ENCODE measurements around the gene RNGTT. TPM values are rescaled to one million over a fixed set of nuclear protein-coding genes. Genes with fewer than 3 reads are reported as not detected.

The RNGTT gene
- total and polyA plus RNA-seq, 8 donors = 1.8 to 31.6 (median 5.8) TPM

- Histone ChIP-seq H3K4me1 (no peaks in the 10 kb centered on the region), H3K27me3 (no peaks in the 10 kb centered on the region), H3K9me3 (peaks cover 0 to 11% (median 7%) of the 10 kb centered on the region in 4 donors), H3K36me3 (no peaks in the 10 kb centered on the region), H3K4me3 (no peak overlapping the region), H3K27ac (no peak overlapping the region)
- WGBS, 5 donors = 75 to 83% (median 77%) methylated on average over 5 of the region's 5 CpGs
- no peak for DNase-seq
- TF ChIP-seq EP300 (IDR thresholded peaks at IDR 0.05) = no peak
- no peak for TF ChIP-seq POLR2A (IDR thresholded peaks at IDR 0.05)
- no peak for TF ChIP-seq POLR2AphosphoS5 (IDR thresholded peaks at IDR 0.05)
- no peak for TF ChIP-seq CTCF (IDR thresholded peaks at IDR 0.05)
- intact Hi-C loops (cut with DNase I; ENCODE audit: low total_unique reads) = no loop called here
Observed at GRCh38 chr6:88574651-88575050, 388.8 kb downstream of the RNGTT start.

- 59 to 71% (median 63%) methylated on average over 8 to 9 of the region's 9 CpGs for WGBS, 5 donors
- Histone ChIP-seq H3K4me3 (no peak overlapping the region), H3K9me3 (peaks cover 0 to 11% (median 9%) of the 10 kb centered on the region in 4 donors), H3K27me3 (no peaks in the 10 kb centered on the region), H3K4me1 (no peaks in the 10 kb centered on the region), H3K36me3 (no peaks in the 10 kb centered on the region), H3K27ac (no peak overlapping the region)
- intact Hi-C loops (cut with DNase I; ENCODE audit: low total_unique reads) = no loop called here
- TF ChIP-seq POLR2AphosphoS5 (IDR thresholded peaks at IDR 0.05) = no peak
- TF ChIP-seq POLR2A (IDR thresholded peaks at IDR 0.05) = no peak
- TF ChIP-seq EP300 (IDR thresholded peaks at IDR 0.05) = no peak
- no peak for TF ChIP-seq CTCF (IDR thresholded peaks at IDR 0.05)
- DNase-seq = no peak
Observed at GRCh38 chr6:88574031-88574430, 389.4 kb downstream of the RNGTT start.

- Histone ChIP-seq H3K4me3 (no peak overlapping the region), H3K27me3 (no peaks in the 10 kb centered on the region), H3K27ac (no peak overlapping the region), H3K9me3 (peaks cover 0 to 12% (median 9%) of the 10 kb centered on the region in 4 donors), H3K36me3 (no peaks in the 10 kb centered on the region), H3K4me1 (no peaks in the 10 kb centered on the region)
- intact Hi-C loops (cut with DNase I; ENCODE audit: low total_unique reads) = no loop called here
- TF ChIP-seq EP300 (IDR thresholded peaks at IDR 0.05) (no peak), POLR2A (IDR thresholded peaks at IDR 0.05) (no peak), POLR2AphosphoS5 (IDR thresholded peaks at IDR 0.05) (no peak), CTCF (IDR thresholded peaks at IDR 0.05) (no peak)
- DNase-seq = no peak
- 61 to 100% (median 66%) methylated on average over 1 to 3 of the region's 3 CpGs for WGBS, 5 donors
Observed at GRCh38 chr6:88573561-88573960, 389.9 kb downstream of the RNGTT start.

GRCh38 chr6:88572449-88573139, 390.8 kb downstream of the RNGTT start:
- 48 to 58% (median 52%) methylated on average over 3 of the region's 3 CpGs for WGBS, 5 donors
- Histone ChIP-seq H3K9me3 (peaks cover 0 to 12% (median 9%) of the 10 kb centered on the region in 4 donors), H3K36me3 (no peaks in the 10 kb centered on the region), H3K27me3 (no peaks in the 10 kb centered on the region), H3K4me3 (no peak overlapping the region), H3K4me1 (no peaks in the 10 kb centered on the region), H3K27ac (no peak overlapping the region)
- no peak for DNase-seq
- intact Hi-C loops (cut with DNase I; ENCODE audit: low total_unique reads) = no loop called here
- TF ChIP-seq EP300 (IDR thresholded peaks at IDR 0.05) (no peak), POLR2AphosphoS5 (IDR thresholded peaks at IDR 0.05) (no peak), POLR2A (IDR thresholded peaks at IDR 0.05) (no peak), CTCF (IDR thresholded peaks at IDR 0.05) (no peak)
